ENCODE results near the gene NTHL1. TPM values are rescaled to one million over a fixed set of nuclear protein-coding genes. Genes with fewer than 3 reads are reported as not detected.

NTHL1 gene
- total RNA-seq, 4 donors from 2014 or later: 6.1 to 38.7 (median 25.0) TPM

DNA sequence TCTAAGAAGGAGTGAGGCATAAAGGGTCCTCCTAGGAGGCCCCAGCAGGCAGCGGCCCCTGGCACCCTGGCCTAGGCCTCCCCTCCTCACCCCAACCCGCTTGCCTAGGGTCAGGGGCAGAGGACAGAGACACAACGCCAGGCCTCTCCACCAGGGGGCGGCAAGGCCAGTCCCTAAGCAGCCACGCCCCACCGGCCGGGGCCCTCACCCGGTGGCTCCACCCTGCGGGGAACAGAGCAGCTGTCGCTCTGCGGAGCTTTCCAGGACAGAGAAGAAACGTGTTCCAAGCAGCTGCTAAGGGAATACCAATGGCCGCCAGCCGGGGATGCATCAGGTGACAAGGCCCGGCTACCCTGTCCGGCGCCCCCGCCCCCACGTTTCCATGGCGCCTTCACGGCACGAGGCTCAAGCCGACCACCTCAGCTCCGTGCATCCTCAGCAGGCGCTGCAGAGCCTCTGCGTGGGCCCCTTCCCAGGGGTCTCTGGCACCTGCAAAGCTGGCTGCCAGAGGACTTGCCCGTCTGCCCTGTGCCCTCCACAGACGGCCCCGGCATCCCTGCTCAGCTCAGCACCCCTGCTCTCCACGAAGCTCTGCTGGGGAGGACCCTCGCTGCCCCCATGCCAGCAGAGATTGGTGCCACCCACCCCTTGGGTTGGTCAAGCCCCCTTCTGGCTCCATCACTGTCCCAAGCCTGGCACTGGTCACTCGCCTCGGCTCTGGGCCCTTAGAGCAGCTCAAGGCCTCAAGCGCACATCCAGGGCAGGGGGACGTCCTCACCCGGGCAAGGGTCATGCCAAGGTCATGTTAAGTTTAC lies 43.6 kb downstream of the NTHL1 start:
- H3K27ac ChIP-seq: no peak overlapping the region
- TF ChIP-seq, protein P1, sequence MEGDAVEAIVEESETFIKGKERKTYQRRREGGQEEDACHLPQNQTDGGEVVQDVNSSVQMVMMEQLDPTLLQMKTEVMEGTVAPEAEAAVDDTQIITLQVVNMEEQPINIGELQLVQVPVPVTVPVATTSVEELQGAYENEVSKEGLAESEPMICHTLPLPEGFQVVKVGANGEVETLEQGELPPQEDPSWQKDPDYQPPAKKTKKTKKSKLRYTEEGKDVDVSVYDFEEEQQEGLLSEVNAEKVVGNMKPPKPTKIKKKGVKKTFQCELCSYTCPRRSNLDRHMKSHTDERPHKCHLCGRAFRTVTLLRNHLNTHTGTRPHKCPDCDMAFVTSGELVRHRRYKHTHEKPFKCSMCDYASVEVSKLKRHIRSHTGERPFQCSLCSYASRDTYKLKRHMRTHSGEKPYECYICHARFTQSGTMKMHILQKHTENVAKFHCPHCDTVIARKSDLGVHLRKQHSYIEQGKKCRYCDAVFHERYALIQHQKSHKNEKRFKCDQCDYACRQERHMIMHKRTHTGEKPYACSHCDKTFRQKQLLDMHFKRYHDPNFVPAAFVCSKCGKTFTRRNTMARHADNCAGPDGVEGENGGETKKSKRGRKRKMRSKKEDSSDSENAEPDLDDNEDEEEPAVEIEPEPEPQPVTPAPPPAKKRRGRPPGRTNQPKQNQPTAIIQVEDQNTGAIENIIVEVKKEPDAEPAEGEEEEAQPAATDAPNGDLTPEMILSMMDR (IDR thresholded peaks at IDR 0.05): peak; percentile 73 to 95 (median 90)
- no peak for TF ChIP-seq POLR2A (IDR thresholded peaks at IDR 0.05)

DNA sequence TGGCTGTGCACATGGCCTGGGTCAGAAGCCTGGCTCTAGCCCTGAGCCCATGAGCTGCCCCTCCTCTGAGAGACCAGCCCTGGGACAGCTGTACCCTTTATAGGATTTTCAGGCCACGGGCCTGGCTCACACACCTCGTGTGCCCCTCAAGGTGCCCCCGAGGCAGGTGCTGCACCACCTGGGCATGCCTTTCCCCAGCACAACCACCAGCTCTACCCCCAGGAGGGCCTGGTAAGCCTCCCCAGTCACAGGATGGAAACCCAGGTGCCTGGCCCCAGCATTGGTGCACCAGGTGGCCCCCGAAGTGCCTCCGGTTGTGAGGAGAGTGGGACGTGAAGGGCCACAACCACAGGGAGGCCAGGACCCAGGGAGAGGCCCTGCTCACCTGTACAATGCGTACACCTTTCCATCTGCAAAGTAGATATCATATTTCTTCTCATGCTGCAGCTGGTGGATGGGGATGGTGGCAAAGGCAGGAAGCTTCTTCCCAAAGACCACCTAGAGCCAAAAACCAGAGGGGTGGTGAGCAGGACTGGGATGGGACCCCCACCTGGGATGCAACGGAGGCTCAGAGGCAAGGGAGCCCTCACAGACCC lies 44.3 kb downstream of the NTHL1 start:
- Histone ChIP-seq H3K27me3 (no peaks in the 10 kb centered on the region), H3K4me1 (peaks cover 15 to 36% of the 10 kb centered on the region in 2 donors), H3K36me3 (peaks cover 45 to 47% of the 10 kb centered on the region in 2 donors), H3K9me3 (no peaks in the 10 kb centered on the region), H3K4me3 (replicated peaks in 1 of 3) (no peak overlapping the region), H3K27ac (no peak overlapping the region)
- 68 to 83% methylated on average over 5 to 8 of the region's 8 CpGs for WGBS, 2 donors
- TF ChIP-seq, protein P1 (IDR thresholded peaks at IDR 0.05): no peak
- no peak for TF ChIP-seq POLR2A (IDR thresholded peaks at IDR 0.05)
- intact Hi-C loops (cut with DNase I): no loop called here
- DNase-seq: no peak

More for the DNA sequence above, 43.6 kb downstream of the NTHL1 start:
- intact Hi-C loops (cut with DNase I): no loop called here
- Histone ChIP-seq H3K36me3 (peaks cover 38 to 40% of the 10 kb centered on the region in 2 donors), H3K4me3 (replicated peaks in 1 of 3) (no peak overlapping the region), H3K9me3 (no peaks in the 10 kb centered on the region), H3K27me3 (no peaks in the 10 kb centered on the region), H3K4me1 (peaks cover 21 to 43% of the 10 kb centered on the region in 2 donors)
- DNase-seq: peak; percentile 88 to 90
- 26 to 53% methylated on average over 16 to 28 of the region's 36 CpGs for WGBS, 2 donors

DNA sequence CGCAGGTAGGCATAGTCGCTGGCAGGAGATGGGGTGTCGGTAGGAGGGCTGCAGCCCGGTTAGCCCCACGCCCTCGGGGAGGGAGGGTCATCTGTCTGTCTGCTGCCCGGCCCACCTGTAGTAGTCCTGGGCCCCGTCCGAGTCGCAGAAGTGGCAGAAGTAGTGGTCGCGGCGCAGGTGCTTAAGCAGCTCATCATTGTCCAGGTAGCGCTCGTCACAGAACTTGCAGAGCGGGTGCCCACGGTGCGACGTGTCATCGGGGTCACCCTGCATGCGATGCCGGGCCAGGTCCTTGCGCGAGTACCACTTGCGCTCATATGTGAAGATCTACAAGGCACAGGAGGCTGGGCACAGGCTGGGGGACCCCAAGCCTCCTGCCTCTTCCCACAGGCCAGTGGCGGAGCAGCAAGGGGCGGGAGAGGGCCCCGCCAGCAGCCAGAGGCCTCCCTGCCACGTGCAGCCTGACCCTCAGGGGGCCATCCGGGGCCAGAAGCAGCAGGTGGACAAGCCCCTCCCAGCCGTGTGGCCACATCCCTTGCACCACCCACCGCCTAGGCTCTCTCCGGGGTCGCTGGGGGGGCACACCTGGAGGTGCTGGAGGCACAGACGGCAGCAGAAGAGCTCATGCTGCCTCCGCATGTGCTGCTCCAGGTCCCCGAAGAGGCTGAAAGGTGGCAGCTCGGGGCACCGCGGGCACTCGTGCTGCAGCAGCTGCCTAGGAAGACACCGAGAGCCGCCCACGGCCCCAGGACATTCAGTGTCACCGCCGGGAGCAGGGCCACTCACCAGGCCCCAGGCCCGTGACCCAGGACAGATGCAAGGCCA lies 45.0 kb downstream of the NTHL1 start:
- Histone ChIP-seq H3K4me1 (peaks cover 8 to 29% of the 10 kb centered on the region in 2 donors), H3K27me3 (no peaks in the 10 kb centered on the region), H3K27ac (no peak overlapping the region), H3K4me3 (replicated peaks in 1 of 3) (no peak overlapping the region), H3K36me3 (peaks cover 51 to 54% of the 10 kb centered on the region in 2 donors), H3K9me3 (no peaks in the 10 kb centered on the region)
- intact Hi-C loops (cut with DNase I): no loop called here
- no peak for TF ChIP-seq POLR2A (IDR thresholded peaks at IDR 0.05)
- TF ChIP-seq, protein P1 (IDR thresholded peaks at IDR 0.05): no peak
- no peak for DNase-seq
- 93 to 98% methylated on average over 9 to 29 of the region's 47 CpGs for WGBS, 2 donors

DNA sequence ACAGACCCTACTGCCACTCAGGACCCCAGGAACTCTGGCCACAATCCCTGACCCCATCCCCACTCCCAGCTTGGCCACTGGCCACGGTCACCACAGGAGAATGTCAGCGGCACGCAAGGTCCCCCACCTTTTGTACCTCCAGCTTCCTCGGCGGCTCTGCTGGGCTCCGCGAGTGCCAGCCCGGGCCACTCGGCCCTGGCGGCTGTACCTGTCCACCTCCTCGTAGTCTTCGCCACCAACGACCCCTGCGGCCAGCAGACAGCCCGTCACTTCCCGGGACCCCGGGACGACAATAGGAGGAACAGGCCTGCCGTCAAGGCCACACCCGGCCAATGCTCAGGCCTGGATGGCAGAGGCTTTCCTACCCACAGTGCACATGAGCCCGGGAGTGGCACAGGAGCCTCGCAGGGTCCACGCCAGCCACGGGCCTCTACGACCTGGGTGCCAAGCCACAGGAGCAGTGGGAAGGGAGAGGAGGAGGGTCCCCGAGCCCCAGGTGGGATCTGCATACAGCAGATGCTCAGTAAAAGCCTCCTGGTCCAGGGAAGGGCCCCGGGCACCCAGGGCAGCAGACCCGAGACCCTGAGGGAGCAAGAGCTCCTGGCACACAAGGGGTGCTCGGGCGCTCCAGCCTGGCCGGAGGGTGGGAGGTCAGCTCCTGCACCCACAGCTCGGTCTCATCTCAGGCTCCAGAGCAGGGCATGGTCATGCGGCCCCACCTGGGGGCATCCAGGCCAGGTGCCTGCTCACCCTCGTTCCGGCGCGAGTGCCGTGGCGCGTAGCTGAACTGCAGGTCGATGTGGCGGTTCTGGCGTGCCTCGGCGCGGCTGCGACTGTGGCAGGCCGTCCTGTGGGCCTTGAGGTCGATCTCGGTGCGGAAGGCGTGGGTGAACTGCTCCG lies 45.9 kb downstream of the NTHL1 start:
- TF ChIP-seq, protein P1 (IDR thresholded peaks at IDR 0.05): no peak
- no peak for TF ChIP-seq POLR2A (IDR thresholded peaks at IDR 0.05)
- Histone ChIP-seq H3K27ac (no peak overlapping the region), H3K27me3 (no peaks in the 10 kb centered on the region), H3K4me1 (peaks cover 7 to 19% of the 10 kb centered on the region in 2 donors), H3K36me3 (peaks cover 51 to 54% of the 10 kb centered on the region in 2 donors), H3K9me3 (no peaks in the 10 kb centered on the region), H3K4me3 (replicated peaks in 1 of 3) (no peak overlapping the region)
- 95% methylated on average over 9 to 25 of the region's 53 CpGs for WGBS, 2 donors
- DNase-seq: no peak
- intact Hi-C loops (cut with DNase I): no loop called here
